K562 (cell line): Measurements from ENCODE around the gene NF1.

Source experiments
- RAD21 ChIP-seq, 2 experiments: fragments of 250-450 bp in 1 of 2; fragments of 450-650 bp in 1 of 2; sonication (Bioruptor Pico) in 1 of 2; formaldehyde crosslinking in 1 of 2; IDR thresholded peaks in 1 of 2; conservative IDR thresholded peaks in 1 of 2; 2 replicates each; pipeline versions ENCODE4 v1.4.0 to v1.8.0; 2020 to 2022; ENCODE audit warnings: mild to moderate bottlenecking in 2 of 2, moderate library complexity in 1 of 2
- SIN3A ChIP-seq, 2 experiments: fragments of 150-350 bp in 1 of 2; IDR thresholded peaks; 2 replicates each; pipeline ENCODE4 v1.6.1; 2011 to 2016; ENCODE audit warnings: borderline replicate concordance in 2 of 2, low read depth in 2 of 2, low read length in 2 of 2, mild to moderate bottlenecking in 2 of 2, moderate library complexity in 2 of 2; ENCODE audit not compliant: control insufficient read depth in 1 of 2
- WHSC1 ChIP-seq: IDR thresholded peaks from one replicate; pipeline ENCODE4 v1.6.1; 2012; ENCODE audit warnings: low read length, control low read depth, inconsistent platforms
- YY1 ChIP-seq, 3 experiments: IDR thresholded peaks; 2 replicates each; pipeline ENCODE4 v1.6.1; 2011; ENCODE audit warnings: low read length in 2 of 3, mild to moderate bottlenecking in 2 of 3, moderate library complexity in 2 of 3, borderline replicate concordance in 1 of 3, control low read depth in 1 of 3, low read depth in 1 of 3; ENCODE audit not compliant: insufficient read depth in 3 of 3, insufficient replicate concordance in 2 of 3, control insufficient read depth in 1 of 3, insufficient read length in 1 of 3; ENCODE audit errors: extremely low read depth in 1 of 3
- ZMIZ1 ChIP-seq, 2 experiments: fragments of 150-350 bp in 1 of 2; IDR thresholded peaks; 2 replicates each; pipeline ENCODE4 v1.6.1; 2012 to 2016; ENCODE audit warnings: low read depth in 2 of 2, low read length in 2 of 2, mild to moderate bottlenecking in 1 of 2, moderate library complexity in 1 of 2

- TF ChIP-seq SIN3A (IDR thresholded peaks at IDR 0.05; ENCODE audit: borderline replicate concordance in 2 of 2, control insufficient read depth in 1 of 2, low read depth in 2 of 2, low read length in 2 of 2) (no peak), ZMIZ1 (IDR thresholded peaks at IDR 0.05; ENCODE audit: low read depth in 2 of 2, low read length in 2 of 2) (no peak), WHSC1 (no peak), RAD21 (CRISPR knock-in tag; conservative IDR thresholded peaks at IDR 0.05 in 1 of 2, IDR thresholded peaks at IDR 0.05 in 1 of 2) (no peak), YY1 (IDR thresholded peaks at IDR 0.05; ENCODE audit: borderline replicate concordance in 1 of 3, control insufficient read depth in 1 of 3, extremely low read depth in 1 of 3, insufficient read depth in 3 of 3, insufficient read length in 1 of 3, insufficient replicate concordance in 2 of 3, low read depth in 1 of 3, low read length in 2 of 3) (no peak)
These were observed 79.4 kb downstream of the NF1 start for GRCh38 chr17:31174215-31174614.
